ENCODE measurements around the gene KCNQ5.

Gene KCNQ5

DNA sequence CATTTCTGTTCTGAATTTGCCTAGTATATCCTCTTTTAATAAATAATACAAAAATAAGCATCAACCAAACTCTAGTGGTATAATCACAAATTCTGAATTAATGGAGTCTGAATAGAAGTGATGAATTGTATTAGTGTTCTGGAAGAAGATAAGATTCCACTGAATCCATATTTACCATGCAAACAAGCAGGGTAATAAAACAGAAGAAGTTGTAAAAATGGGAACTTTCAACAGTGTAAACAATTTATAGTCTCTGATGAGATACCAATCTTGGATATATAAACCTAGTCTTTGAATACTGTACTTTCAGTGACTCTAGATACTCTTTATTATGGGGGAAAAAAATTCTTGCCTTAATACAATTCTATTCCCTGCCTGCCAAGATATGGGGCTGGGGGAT is 405.8 kb downstream of the KCNQ5 start:
- H3K9me2 ChIP-seq (ENCODE audit: low read depth, low read length): no peaks in the 10 kb centered on the region
- no peak overlapping the region for H3K9ac ChIP-seq (ENCODE audit: low read length)
- no peak overlapping the region for H3K27ac ChIP-seq (ENCODE audit: low read depth, low read length, poor library complexity, severe bottlenecking)
- H3K4me3 ChIP-seq (ENCODE audit: low read depth, low read length, poor library complexity, severe bottlenecking): no peak overlapping the region
- no peaks in the 10 kb centered on the region for H3K79me2 ChIP-seq (ENCODE audit: insufficient read depth, low read length)
- H4K20me1 ChIP-seq (ENCODE audit: insufficient read depth, low read length): no peaks in the 10 kb centered on the region
- H3F3A ChIP-seq (ENCODE audit: insufficient read depth, low read length): no peaks in the 10 kb centered on the region
- H2AFZ ChIP-seq (ENCODE audit: low read length): no peak overlapping the region
- H3K4me1 ChIP-seq (ENCODE audit: insufficient read depth, low read length, severe bottlenecking): no peaks in the 10 kb centered on the region
- H3K4me2 ChIP-seq (ENCODE audit: low read length): no peak overlapping the region
- no peaks in the 10 kb centered on the region for H3K36me3 ChIP-seq (ENCODE audit: insufficient read depth, low read length)
- TF ChIP-seq EZH2 (IDR thresholded peaks at IDR 0.05; ENCODE audit: borderline replicate concordance, low read length) (no peak), CTCF (IDR thresholded peaks at IDR 0.05; ENCODE audit: low read length) (no peak)
- H3K9me3 ChIP-seq (ENCODE audit: low read length): no peaks in the 10 kb centered on the region
- no peaks in the 10 kb centered on the region for H3K27me3 ChIP-seq (ENCODE audit: insufficient read depth, low read length)

- H3K9me3 ChIP-seq (ENCODE audit: low read length): no peaks in the 10 kb centered on the region
- no peak overlapping the region for H3K9ac ChIP-seq (ENCODE audit: low read length)
- no peak overlapping the region for H3K27ac ChIP-seq (ENCODE audit: low read depth, low read length, poor library complexity, severe bottlenecking)
- H3K36me3 ChIP-seq (ENCODE audit: insufficient read depth, low read length): no peaks in the 10 kb centered on the region
- H3K4me3 ChIP-seq (ENCODE audit: low read depth, low read length, poor library complexity, severe bottlenecking): no peak overlapping the region
- H4K20me1 ChIP-seq (ENCODE audit: insufficient read depth, low read length): no peaks in the 10 kb centered on the region
- no peak for TF ChIP-seq EZH2 (IDR thresholded peaks at IDR 0.05; ENCODE audit: borderline replicate concordance, low read length)
- TF ChIP-seq CTCF (IDR thresholded peaks at IDR 0.05; ENCODE audit: low read length): no peak
- H3K9me2 ChIP-seq (ENCODE audit: low read depth, low read length): no peaks in the 10 kb centered on the region
- no peaks in the 10 kb centered on the region for H3K4me1 ChIP-seq (ENCODE audit: insufficient read depth, low read length, severe bottlenecking)
- no peaks in the 10 kb centered on the region for H3F3A ChIP-seq (ENCODE audit: insufficient read depth, low read length)
- no peaks in the 10 kb centered on the region for H3K27me3 ChIP-seq (ENCODE audit: insufficient read depth, low read length)
- no peak overlapping the region for H2AFZ ChIP-seq (ENCODE audit: low read length)
- H3K4me2 ChIP-seq (ENCODE audit: low read length): no peak overlapping the region
- H3K79me2 ChIP-seq (ENCODE audit: insufficient read depth, low read length): no peaks in the 10 kb centered on the region
Measured at GRCh38 chr6:73028124-73028766, 406.4 kb downstream of the KCNQ5 start.

GRCh38 chr6:73028893-73029450 is 407.1 kb downstream of the KCNQ5 start:
- no peaks in the 10 kb centered on the region for H3K9me3 ChIP-seq (ENCODE audit: low read length)
- no peaks in the 10 kb centered on the region for H3F3A ChIP-seq (ENCODE audit: insufficient read depth, low read length)
- no peaks in the 10 kb centered on the region for H3K27me3 ChIP-seq (ENCODE audit: insufficient read depth, low read length)
- H3K9me2 ChIP-seq (ENCODE audit: low read depth, low read length): no peaks in the 10 kb centered on the region
- H3K4me2 ChIP-seq (ENCODE audit: low read length): no peak overlapping the region
- no peak overlapping the region for H3K27ac ChIP-seq (ENCODE audit: low read depth, low read length, poor library complexity, severe bottlenecking)
- no peaks in the 10 kb centered on the region for H3K4me1 ChIP-seq (ENCODE audit: insufficient read depth, low read length, severe bottlenecking)
- no peaks in the 10 kb centered on the region for H4K20me1 ChIP-seq (ENCODE audit: insufficient read depth, low read length)
- H3K36me3 ChIP-seq (ENCODE audit: insufficient read depth, low read length): no peaks in the 10 kb centered on the region
- no peak overlapping the region for H3K4me3 ChIP-seq (ENCODE audit: low read depth, low read length, poor library complexity, severe bottlenecking)
- H3K79me2 ChIP-seq (ENCODE audit: insufficient read depth, low read length): no peaks in the 10 kb centered on the region
- H3K9ac ChIP-seq (ENCODE audit: low read length): no peak overlapping the region
- H2AFZ ChIP-seq (ENCODE audit: low read length): no peak overlapping the region
- TF ChIP-seq EZH2 (IDR thresholded peaks at IDR 0.05; ENCODE audit: borderline replicate concordance, low read length) (no peak), CTCF (IDR thresholded peaks at IDR 0.05; ENCODE audit: low read length) (no peak)
